Activated naive CD4-positive, alpha-beta T cell treated with anti-CD3 and anti-CD28 coated beads, Interleukin-2, amount 50 U/mL, for 72 hours (primary cell): ENCODE measurements around the gene SIN3B. TPM values are rescaled to one million over a fixed set of nuclear protein-coding genes. Genes with fewer than 3 reads are reported as not detected.
A peak's percentile ranks its signal among the peaks of the same experiment; 100 is the strongest.

ENCODE experiments used
- ATAC-seq, 2 donors: fragments of 150-1000 bp; cut with Tn5 transposase; 2 replicates each; pipeline ENCODE4 v1.10.0; 2021; ENCODE audit warnings: mild to moderate bottlenecking in 2 of 2, moderate library complexity in 2 of 2
- DNase-seq, 2 donors: peaks; one replicate each; pipeline ENCODE4 v3.0.0; 2021 to 2022; ENCODE audit warnings: low spot score in 2 of 2
- H3K27ac Mint-ChIP-seq, 2 donors: one replicate each; pipeline ENCODE4 v1.8.0; 2022; ENCODE audit warnings: mild to moderate bottlenecking in 2 of 2, mixed read lengths in 2 of 2
- H3K36me3 Mint-ChIP-seq, 2 donors: one replicate each; pipeline ENCODE4 v1.8.0; 2022; ENCODE audit warnings: mixed read lengths in 2 of 2
- H3K9me3 Mint-ChIP-seq, 2 donors: one replicate each; pipeline ENCODE4 v1.8.0; 2022; ENCODE audit warnings: mixed read lengths in 2 of 2
- total RNA-seq, 2 donors: library from RNA; stranded (reverse); gene quantifications; one replicate each; pipeline ENCODE4 v1.2.3, GENCODE V29; 2022

Gene SIN3B
- total RNA-seq, 2 donors from 2014 or later: 31.6 to 31.8 TPM

- no peak for DNase-seq
- Mint-ChIP-seq H3K27ac (peak overlapping the region in 1 of 2 donors; percentile 60), H3K36me3 (peaks cover 0 to 5% of the 10 kb centered on the region in 2 donors), H3K9me3 (no peaks in the 10 kb centered on the region)
- ATAC-seq: no peak
These were observed 20.9 kb downstream of the SIN3B start for GRCh38 chr19:16850133-16850532.

- Mint-ChIP-seq H3K9me3 (no peaks in the 10 kb centered on the region), H3K27ac (peak overlapping the region in 1 of 2 donors; percentile 55), H3K36me3 (peaks cover 0 to 5% of the 10 kb centered on the region in 2 donors)
- no peak for DNase-seq
- no peak for ATAC-seq
These were observed 22.0 kb downstream of the SIN3B start for GRCh38 chr19:16851031-16851712.

DNA sequence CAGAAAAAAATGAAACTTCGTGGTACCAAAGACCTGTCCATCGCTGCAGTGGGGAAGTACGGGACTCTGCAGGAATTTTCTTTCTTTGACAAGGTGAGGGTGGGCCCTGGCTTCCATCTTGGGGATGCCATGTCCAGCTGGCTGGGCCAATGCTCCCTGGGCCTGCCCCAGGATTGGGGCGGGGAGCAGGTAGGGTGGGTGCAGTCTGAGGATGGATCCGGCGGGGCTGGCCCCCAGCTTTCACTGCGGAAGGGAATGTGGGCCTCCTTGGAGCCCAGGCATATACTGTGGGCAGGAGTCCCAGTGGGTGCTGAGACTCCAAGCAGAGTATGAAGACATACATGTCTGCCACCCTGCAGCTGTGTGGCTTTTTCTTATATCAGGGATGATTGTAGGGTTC, 23.9 kb downstream of the SIN3B start:
- DNase-seq (no peak), ATAC-seq (no peak)
- Mint-ChIP-seq H3K27ac (no peak overlapping the region), H3K9me3 (no peaks in the 10 kb centered on the region), H3K36me3 (peaks cover 0 to 5% of the 10 kb centered on the region in 2 donors)

DNA sequence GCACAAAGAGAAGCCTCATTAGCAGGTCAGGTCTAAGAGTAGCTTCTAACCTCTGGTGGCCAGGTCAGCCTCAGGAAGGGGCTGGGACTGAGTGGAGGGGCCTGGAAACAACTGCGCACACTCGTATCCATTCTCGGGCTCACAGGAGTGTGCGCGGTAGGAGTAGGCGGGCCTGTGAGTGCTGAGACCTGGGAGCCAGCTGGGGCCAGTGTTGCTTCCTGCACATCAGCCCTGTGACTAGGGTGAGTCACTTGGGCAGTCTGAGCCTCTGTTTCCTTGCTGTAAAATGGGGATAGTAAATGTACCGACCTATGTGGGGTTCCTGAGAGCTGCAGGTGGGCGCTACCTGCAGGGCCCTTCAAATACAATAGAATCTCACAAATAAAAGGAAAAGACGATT, 26.9 kb downstream of the SIN3B start:
- Mint-ChIP-seq H3K36me3 (peaks cover 0 to 5% of the 10 kb centered on the region in 2 donors), H3K27ac (no peak overlapping the region), H3K9me3 (no peaks in the 10 kb centered on the region)
- DNase-seq: no peak
- no peak for ATAC-seq

- no peak overlapping the region for H3K27ac Mint-ChIP-seq
- no peaks in the 10 kb centered on the region for H3K36me3 Mint-ChIP-seq
- ATAC-seq: no peak
- H3K9me3 Mint-ChIP-seq: no peaks in the 10 kb centered on the region
- no peak for DNase-seq
These were observed 30.4 kb downstream of the SIN3B start for GRCh38 chr19:16859626-16860025.

- no peak overlapping the region for H3K27ac Mint-ChIP-seq
- no peak for ATAC-seq
These were observed 30.9 kb downstream of the SIN3B start for GRCh38 chr19:16860118-16860517.

GRCh38 chr19:16861011-16861410, 31.8 kb downstream of the SIN3B start:
- no peak for ATAC-seq
- Mint-ChIP-seq H3K9me3 (no peaks in the 10 kb centered on the region), H3K36me3 (no peaks in the 10 kb centered on the region), H3K27ac (no peak overlapping the region)
- no peak for DNase-seq

More at GRCh38 chr19:16860118-16860517, 30.9 kb downstream of the SIN3B start:
- Mint-ChIP-seq H3K9me3 (no peaks in the 10 kb centered on the region), H3K36me3 (no peaks in the 10 kb centered on the region)
- no peak for DNase-seq

DNA sequence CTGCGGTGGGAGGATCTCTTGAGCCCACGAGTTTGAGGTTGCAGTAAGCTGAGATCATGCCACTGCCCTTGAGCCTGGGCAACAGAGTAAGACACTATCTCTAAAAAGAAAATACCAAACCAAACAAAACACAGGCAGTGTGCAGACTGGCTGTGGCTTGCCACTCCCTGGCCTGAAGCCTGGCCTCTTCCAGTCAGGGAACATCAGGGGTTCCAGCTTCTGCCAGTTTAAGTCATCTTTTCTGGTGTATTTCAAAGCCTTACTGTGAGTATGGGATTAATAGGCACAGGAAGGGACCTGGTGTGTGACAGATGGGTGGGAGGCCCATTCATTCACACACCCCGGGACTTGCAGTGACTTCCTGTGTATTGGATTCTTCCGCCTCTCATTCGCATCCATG, 32.6 kb downstream of the SIN3B start:
- H3K36me3 Mint-ChIP-seq: no peaks in the 10 kb centered on the region
- peak overlapping the region in 1 of 2 donors; percentile 85 for H3K27ac Mint-ChIP-seq
- no peaks in the 10 kb centered on the region for H3K9me3 Mint-ChIP-seq
- ATAC-seq (no peak), DNase-seq (no peak)

- Mint-ChIP-seq H3K9me3 (no peaks in the 10 kb centered on the region), H3K36me3 (no peaks in the 10 kb centered on the region), H3K27ac (no peak overlapping the region)
- ATAC-seq (no peak), DNase-seq (no peak)
These were observed 33.7 kb downstream of the SIN3B start for GRCh38 chr19:16862826-16863415.

GRCh38 chr19:16867211-16867610, 38.0 kb downstream of the SIN3B start:
- ATAC-seq (no peak), DNase-seq (no peak)
- no peak overlapping the region for H3K27ac Mint-ChIP-seq
- H3K36me3 Mint-ChIP-seq: no peaks in the 10 kb centered on the region
- no peaks in the 10 kb centered on the region for H3K9me3 Mint-ChIP-seq

GRCh38 chr19:16868423-16869130, 39.4 kb downstream of the SIN3B start:
- Mint-ChIP-seq H3K36me3 (no peaks in the 10 kb centered on the region), H3K9me3 (no peaks in the 10 kb centered on the region), H3K27ac (no peak overlapping the region)
- DNase-seq (no peak), ATAC-seq (no peak)

- ATAC-seq (no peak), DNase-seq (no peak)
- no peak overlapping the region for H3K27ac Mint-ChIP-seq
- H3K9me3 Mint-ChIP-seq: peaks cover under 1 to 3% of the 10 kb centered on the region in 2 donors
- peaks cover 2 to 5% of the 10 kb centered on the region in 2 donors for H3K36me3 Mint-ChIP-seq
These were observed 40.3 kb downstream of the SIN3B start for GRCh38 chr19:16869331-16869972.

GRCh38 chr19:16871871-16872270, 42.7 kb downstream of the SIN3B start:
- no peak for ATAC-seq

DNA sequence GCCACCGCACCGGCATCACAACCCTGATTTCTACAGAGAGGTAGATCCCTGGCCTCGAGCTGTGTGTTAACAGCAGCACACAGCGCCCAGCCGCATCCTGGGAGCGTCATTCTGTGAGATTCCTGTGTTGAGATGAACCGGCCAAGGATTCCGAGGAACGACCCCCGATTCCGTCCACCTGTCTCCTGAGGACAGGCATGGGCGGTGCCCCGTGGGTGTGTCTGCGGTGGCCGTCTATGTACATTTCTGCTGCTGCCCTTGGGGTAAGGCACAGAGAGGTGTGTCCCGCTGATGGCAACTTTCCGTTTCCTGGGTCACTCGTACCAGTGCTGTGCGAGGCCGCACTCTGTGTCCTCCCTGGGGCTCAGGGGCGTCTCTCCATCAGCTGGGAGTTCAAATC, 43.5 kb downstream of the SIN3B start:
- ATAC-seq: no peak
- no peak for DNase-seq

More at GRCh38 chr19:16871871-16872270, 42.7 kb downstream of the SIN3B start:
- Mint-ChIP-seq H3K27ac (no peak overlapping the region), H3K9me3 (peaks cover 4 to 7% of the 10 kb centered on the region in 2 donors), H3K36me3 (peaks cover 8 to 9% of the 10 kb centered on the region in 2 donors)
- DNase-seq: no peak

GRCh38 chr19:16873594-16873993, 44.4 kb downstream of the SIN3B start:
- Mint-ChIP-seq H3K27ac (peak overlapping the region in 1 of 2 donors; percentile 84), H3K36me3 (peaks cover 8 to 16% of the 10 kb centered on the region in 2 donors), H3K9me3 (peaks cover 4 to 7% of the 10 kb centered on the region in 2 donors)
- DNase-seq (no peak), ATAC-seq (no peak)

More for the DNA sequence above, 43.5 kb downstream of the SIN3B start:
- Mint-ChIP-seq H3K9me3 (peaks cover 4 to 7% of the 10 kb centered on the region in 2 donors), H3K36me3 (peaks cover 8 to 15% of the 10 kb centered on the region in 2 donors), H3K27ac (no peak overlapping the region)

DNA sequence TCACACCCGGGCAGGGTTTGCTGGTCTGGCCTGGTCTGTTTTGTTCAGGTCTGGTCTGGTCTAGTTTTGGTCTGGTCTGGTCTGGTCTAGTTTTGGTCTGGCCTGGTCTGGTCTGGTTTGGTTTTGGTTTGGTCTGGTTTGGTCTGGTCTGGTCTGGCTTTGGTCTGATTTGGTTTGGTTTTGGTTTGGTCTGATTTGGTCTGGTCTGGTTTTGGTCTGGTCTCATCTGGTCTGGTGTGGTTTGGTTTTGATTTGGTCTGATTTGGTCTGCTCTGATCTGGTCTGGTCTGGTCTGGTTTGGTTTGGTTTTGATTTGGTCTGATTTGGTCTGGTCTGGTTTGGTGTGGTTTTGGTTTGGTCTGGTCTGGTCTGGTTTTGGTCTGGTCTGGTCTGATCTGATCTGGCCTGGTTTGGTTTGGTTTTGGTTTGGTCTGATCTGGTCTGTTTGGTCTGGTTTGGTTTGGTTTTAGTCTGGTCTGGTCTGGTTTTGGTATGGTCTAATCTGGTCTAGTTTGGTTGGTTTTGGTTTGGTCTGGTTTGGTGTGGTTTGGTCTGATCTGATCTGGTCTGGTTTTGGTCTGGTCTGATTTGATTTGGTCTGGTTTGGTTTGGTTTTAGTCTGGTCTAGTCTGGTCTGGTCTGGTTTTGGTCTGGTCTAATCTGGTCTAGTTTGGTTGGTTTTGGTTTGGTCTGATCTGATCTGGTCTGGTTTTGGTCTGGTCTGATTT, 45.2 kb downstream of the SIN3B start:
- ATAC-seq (no peak), DNase-seq (no peak)
- peaks cover 14 to 22% of the 10 kb centered on the region in 2 donors for H3K36me3 Mint-ChIP-seq
- H3K27ac Mint-ChIP-seq: peak overlapping the region; percentile 13 to 84
- peaks cover 4 to 7% of the 10 kb centered on the region in 2 donors for H3K9me3 Mint-ChIP-seq
